PC-9 (cell line): ENCODE measurements around the gene LRRC7.

Experiments
- CTCF ChIP-seq: fragments of 200-600 bp; sonication (generic); conservative IDR thresholded peaks from 2 replicates; pipeline ENCODE4 v1.6.1; 2017; ENCODE audit warnings: mixed run types, antibody characterized with exemption, mild to moderate bottlenecking, moderate library complexity
- EZH2 ChIP-seq: fragments of 200-600 bp; sonication (generic); IDR thresholded peaks from 2 replicates; pipeline ENCODE4 v1.8.0; 2017; ENCODE audit warnings: antibody characterized with exemption, low read depth

- TF ChIP-seq CTCF (no peak), EZH2 (no peak)
Measured at GRCh38 chr1:69920426-69920825, 352.7 kb downstream of the LRRC7 start.
